HCT116 (cell line): ENCODE results near the gene CREB3L1. TPM values are rescaled to one million over a fixed set of nuclear protein-coding genes. Genes with fewer than 3 reads are reported as not detected.

ENCODE experiments used
- ATAC-seq: fragments of 200-7000 bp; cut with Tn5 transposase; 2 replicates; pipeline ENCODE4 v1.9.1; 2020; ENCODE audit warnings: mild to moderate bottlenecking, moderate library complexity
- BruUV-seq: library from RNA; stranded (reverse); fragments of 400-500 nt; replicated peaks from 2 replicates; lab custom pipeline; 2021; lab: Mats Ljungman, UMichigan
- CTCF ChIA-PET: fragments of 300-600 bp; sonication (Branson Sonifier 250); formaldehyde crosslinking; loops from one replicate; lab custom pipeline; 2021; ENCODE audit warnings: antibody characterized with exemption; lab: Charles Lee
- POLR2A ChIA-PET: fragments of 300-600, 350-600 bp; sonication (Branson Sonifier 250); formaldehyde crosslinking; loops from one replicate; lab custom pipeline; 2021; ENCODE audit warnings: antibody characterized with exemption; lab: Charles Lee
- RAD21 ChIA-PET, 2 experiments: fragments of 300-600 bp; sonication (Branson Sonifier 250); formaldehyde crosslinking; loops; one replicate each; lab custom pipeline; 2023; ENCODE audit warnings: low total read pairs in 2 of 2; ENCODE audit not compliant: uncharacterized antibody in 2 of 2, unreplicated experiment in 2 of 2, low non-redundant PET in 1 of 2; lab: Charles Lee
- DNase-seq: peaks from one replicate; pipeline ENCODE4 v3.0.0-alpha.2; 2010; ENCODE audit warnings: low read depth, low spot score
- H2AFZ ChIP-seq: fragments of 200-600 bp; shearing (Covaris generic), sonication (generic); 2 replicates; pipeline ENCODE4 v1.6.1; 2017; ENCODE audit warnings: low read depth, mixed run types, mixed read lengths, antibody characterized with exemption, low read length; ENCODE audit not compliant: poor library complexity, severe bottlenecking
- H3K27ac ChIP-seq: 2 replicates; pipeline ENCODE4 v1.5.1; 2012; ENCODE audit warnings: low read depth, low read length
- H3K27me3 ChIP-seq: fragments of 200-600 bp; sonication (generic); 2 replicates; pipeline ENCODE4 v1.6.1; 2016; ENCODE audit warnings: mixed run types, low read length, mixed read lengths; ENCODE audit not compliant: insufficient read depth
- H3K36me3 ChIP-seq, 2 experiments: fragments of 200-500 bp in 1 of 2; fragments of 200-600 bp in 1 of 2; sonication (Bioruptor generic) in 1 of 2; sonication (generic) in 1 of 2; 2 replicates each; pipeline versions ENCODE4 v1.5.1 to v1.6.1; 2014 to 2016; ENCODE audit warnings: low read length in 2 of 2, inconsistent platforms in 1 of 2, mixed read lengths in 1 of 2, mixed run types in 1 of 2; ENCODE audit not compliant: insufficient read depth in 2 of 2, control insufficient read depth in 1 of 2
- H3K4me1 ChIP-seq, 2 experiments: fragments of 200-600 bp in 1 of 2; sonication (generic) in 1 of 2; 2 replicates each; pipeline versions ENCODE4 v1.5.1 to v1.6.1; 2012 to 2017; ENCODE audit warnings: low read length in 2 of 2, inconsistent platforms in 1 of 2, mild to moderate bottlenecking in 1 of 2, mixed read lengths in 1 of 2, mixed run types in 1 of 2, moderate library complexity in 1 of 2; ENCODE audit not compliant: insufficient read depth in 2 of 2, control insufficient read depth in 1 of 2
- H3K4me2 ChIP-seq: fragments of 200-600 bp; sonication (generic); 2 replicates; pipeline ENCODE4 v1.6.1; 2017; ENCODE audit warnings: mixed run types, low read length, mixed read lengths
- H3K4me3 ChIP-seq, 2 experiments: fragments of 200-600 bp in 1 of 2; sonication (generic) in 1 of 2; replicated peaks in 1 of 2; 2 replicates each; pipeline ENCODE4 v1.5.1; 2011 to 2016; ENCODE audit warnings: low read length in 2 of 2, control low read depth in 1 of 2, low read depth in 1 of 2, mild to moderate bottlenecking in 1 of 2, mixed read lengths in 1 of 2, mixed run types in 1 of 2
- H3K79me2 ChIP-seq: fragments of 200-600 bp; sonication (generic); 2 replicates; pipeline ENCODE4 v1.6.1; 2017; ENCODE audit warnings: mild to moderate bottlenecking, mixed run types, low read length, moderate library complexity, mixed read lengths; ENCODE audit not compliant: insufficient read depth
- H3K9ac ChIP-seq: fragments of 200-600 bp; sonication (generic); 2 replicates; pipeline ENCODE4 v1.6.1; 2016; ENCODE audit warnings: low read length, mixed read lengths
- H3K9me2 ChIP-seq: fragments of 200-600 bp; sonication (generic), shearing (Covaris generic); 2 replicates; pipeline ENCODE4 v1.6.1; 2017; ENCODE audit warnings: mixed run types, mild to moderate bottlenecking, moderate library complexity; ENCODE audit not compliant: insufficient read depth
- H3K9me3 ChIP-seq, 2 experiments: fragments of 200-500 bp in 1 of 2; fragments of 200-600 bp in 1 of 2; sonication (Bioruptor generic) in 1 of 2; sonication (generic) in 1 of 2; 2 replicates each; pipeline ENCODE4 v1.6.1; 2014 to 2017; ENCODE audit warnings: low read length in 2 of 2, mixed read lengths in 2 of 2, inconsistent platforms in 1 of 2, low read depth in 1 of 2, mild to moderate bottlenecking in 1 of 2, mixed run types in 1 of 2, moderate library complexity in 1 of 2; ENCODE audit not compliant: control insufficient read depth in 1 of 2, insufficient read depth in 1 of 2
- H4K20me1 ChIP-seq: fragments of 200-600 bp; sonication (generic), shearing (Covaris generic); 2 replicates; pipeline ENCODE4 v1.6.1; 2017; ENCODE audit warnings: mixed run types, mild to moderate bottlenecking, moderate library complexity; ENCODE audit not compliant: insufficient read depth
- ATF3 ChIP-seq: IDR thresholded peaks from 2 replicates; pipeline ENCODE4 v1.6.1; 2012
- CEBPB ChIP-seq: IDR thresholded peaks from 2 replicates; pipeline ENCODE4 v1.6.1; 2012; ENCODE audit warnings: low read depth
- CTCF ChIP-seq, 3 experiments: fragments of 200-600 bp in 1 of 3; sonication (generic) in 1 of 3; IDR thresholded peaks in 2 of 3; conservative IDR thresholded peaks in 1 of 3; 2 replicates each; pipeline ENCODE4 v1.5.1; 2012 to 2017; ENCODE audit warnings: low read depth in 2 of 3, low read length in 2 of 3, antibody characterized with exemption in 1 of 3, borderline replicate concordance in 1 of 3, control low read depth in 1 of 3, mild to moderate bottlenecking in 1 of 3, mixed read lengths in 1 of 3, mixed run types in 1 of 3, moderate library complexity in 1 of 3; ENCODE audit not compliant: insufficient read depth in 1 of 3
- EGR1 ChIP-seq: IDR thresholded peaks from 2 replicates; pipeline ENCODE4 v1.6.1; 2012; ENCODE audit warnings: low read depth
- ELF1 ChIP-seq: IDR thresholded peaks from 2 replicates; pipeline ENCODE4 v1.6.1; 2012; ENCODE audit warnings: low read depth, borderline replicate concordance
- EZH2 ChIP-seq: fragments of 200-600 bp; sonication (generic); IDR thresholded peaks from 2 replicates; pipeline ENCODE4 v1.6.1; 2017; ENCODE audit warnings: antibody characterized with exemption, mixed run types
- EZH2phosphoT487 ChIP-seq: fragments of 200-600 bp; IDR thresholded peaks from 2 replicates; pipeline ENCODE4 v1.6.1; 2018; ENCODE audit warnings: antibody characterized with exemption, borderline replicate concordance
- FOSL1 ChIP-seq: IDR thresholded peaks from 2 replicates; pipeline ENCODE4 v1.6.1; 2012; ENCODE audit warnings: low read depth
- MAX ChIP-seq: IDR thresholded peaks from 2 replicates; pipeline ENCODE4 v1.6.1; 2012
- POLR2A ChIP-seq: IDR thresholded peaks from 2 replicates; pipeline ENCODE4 v1.7.0; 2011; ENCODE audit warnings: borderline replicate concordance; ENCODE audit not compliant: insufficient read depth, insufficient read length; ENCODE audit errors: extremely low read depth
- POLR2AphosphoS5 ChIP-seq: IDR thresholded peaks from 2 replicates; pipeline ENCODE4 v1.6.1; 2011; ENCODE audit warnings: mild to moderate bottlenecking, low read depth, low read length, moderate library complexity
- REST ChIP-seq: IDR thresholded peaks from 2 replicates; pipeline ENCODE4 v1.6.1; 2012; ENCODE audit warnings: low read depth
- SIN3A ChIP-seq: IDR thresholded peaks from 2 replicates; pipeline ENCODE4 v1.6.1; 2012; ENCODE audit warnings: low read depth
- SP1 ChIP-seq: IDR thresholded peaks from 2 replicates; pipeline ENCODE4 v1.6.1; 2012; ENCODE audit warnings: low read depth
- SRF ChIP-seq: IDR thresholded peaks from 2 replicates; pipeline ENCODE4 v1.6.1; 2012; ENCODE audit warnings: low read depth
- ZBTB33 ChIP-seq: IDR thresholded peaks from 2 replicates; pipeline ENCODE4 v1.6.1; 2011; ENCODE audit warnings: mild to moderate bottlenecking, low read length, moderate library complexity; ENCODE audit not compliant: insufficient replicate concordance; ENCODE audit errors: extremely low read depth
- ZFX ChIP-seq: fragments of 450-650 bp; IDR thresholded peaks from 2 replicates; pipeline ENCODE4 v1.6.1; 2017
- ZNF274 ChIP-seq: fragments of 200-500 bp; sonication (Bioruptor generic); IDR thresholded peaks from 2 replicates; pipeline ENCODE4 v1.6.1; 2014; ENCODE audit warnings: mild to moderate bottlenecking, low read depth, low read length, inconsistent platforms
- intact Hi-C: fragments of 100-400 bp; cut with micrococcal nuclease; formaldehyde crosslinking; loops from 2 replicates; pipeline ENCODE4 v1.10.0; 2022
- total RNA-seq: library from RNA; stranded (reverse); gene quantifications from one replicate; pipeline ENCODE4 v1.2.1, GENCODE V29; 2021; ENCODE audit not compliant: unreplicated experiment

CREB3L1 gene
- total RNA-seq, 1 experiment from 2014 or later, result 0.37 TPM

- CTCF ChIA-PET, result no interaction called here
- Histone ChIP-seq H3K36me3 (no peaks in the 10 kb centered on the region), H3K9ac (no peak overlapping the region), H3K4me2 (no peak overlapping the region), H2AFZ (no peak overlapping the region), H3K4me1 (peaks cover 0 to 9% of the 10 kb centered on the region in 2 experiments; a peak in 2 of 4 replicates), H3K9me2 (no peaks in the 10 kb centered on the region), H4K20me1 (no peaks in the 10 kb centered on the region), H3K27me3 (no peaks in the 10 kb centered on the region), H3K27ac (no peak overlapping the region)
- RAD21 ChIA-PET, result no interaction called here
- ATAC-seq (no peak), DNase-seq (no peak)
- POLR2A ChIA-PET, result interaction anchor here (0.7 kb wide), 1 partner anchor 639 kb away, joined by 3 read pairs; no protein-coding TSS in a partner anchor
- intact Hi-C loops, result no loop called here
- no TSS peak for BruUV-seq
- no peak for TF ChIP-seq SP1
- no peak for TF ChIP-seq POLR2A
- no peak for TF ChIP-seq SIN3A
- TF ChIP-seq ZFX, result no peak
- TF ChIP-seq ATF3, result no peak
- TF ChIP-seq CEBPB, result no peak
- TF ChIP-seq ZNF274, result no peak
- TF ChIP-seq CTCF (IDR thresholded peaks at IDR 0.05 in 2 of 3, conservative IDR thresholded peaks at IDR 0.05 in 1 of 3; ENCODE audit: borderline replicate concordance in 1 of 3, insufficient read depth in 1 of 3, low read depth in 2 of 3, low read length in 2 of 3), result no peak
- TF ChIP-seq EGR1, result no peak
- no peak for TF ChIP-seq FOSL1
- TF ChIP-seq SRF, result no peak
- TF ChIP-seq MAX, result no peak
- TF ChIP-seq ELF1, result no peak
- TF ChIP-seq EZH2, result no peak
- no peak for TF ChIP-seq REST
- TF ChIP-seq POLR2AphosphoS5, result no peak
- no peak for TF ChIP-seq EZH2phosphoT487
- no peak for TF ChIP-seq ZBTB33
- TF ChIP-seq, all 23 proteins: peak for 0
- Histone ChIP-seq H3K9me3 (no peaks in the 10 kb centered on the region), H3K79me2 (no peaks in the 10 kb centered on the region), H3K4me3 (no peak overlapping the region)
Observed at GRCh38 chr11:46300270-46300669, 22.8 kb downstream of the CREB3L1 start.
